Bronchial epithelial cell (primary cell): Measurements from ENCODE around the gene TMSB10. TPM values are rescaled to one million over a fixed set of nuclear protein-coding genes. Genes with fewer than 3 reads are reported as not detected.
"Not testable (repeated sequence)": the region's sequence is repeated elsewhere in the genome, so short reads cannot be mapped to it uniquely, and the experiment has no call there.

Experiments used
- DNase-seq: peaks from one replicate; pipeline ENCODE4 v3.0.0-alpha.2; 2010; ENCODE audit warnings: low read depth
- FAIRE-seq: peaks from 2 replicates; lab custom pipeline; 2011; peaks lifted over from hg19 to GRCh38; lab: Jason Lieb, UNC
- H3K27me3 ChIP-seq: 2 replicates; pipeline ENCODE4 v1.5.1; 2011; ENCODE audit warnings: low read length; ENCODE audit not compliant: control insufficient read depth, insufficient read depth
- H3K36me3 ChIP-seq: 2 replicates; pipeline ENCODE4 v1.5.1; 2011; ENCODE audit warnings: low read length; ENCODE audit not compliant: control insufficient read depth, insufficient read depth
- H3K4me3 ChIP-seq: 2 replicates; pipeline ENCODE4 v1.5.1; 2011; ENCODE audit warnings: mild to moderate bottlenecking, low read depth, low read length, control low read depth
- CTCF ChIP-seq: IDR thresholded peaks from 2 replicates; pipeline ENCODE4 v1.5.1; 2011; ENCODE audit warnings: mild to moderate bottlenecking, moderate library complexity, low read length, control low read depth, inconsistent platforms; ENCODE audit not compliant: insufficient read depth, severe bottlenecking
- total RNA-seq: library from RNA; depleted of rRNA; stranded (reverse); fragments of >200 nt; gene quantifications from 2 replicates; pipeline ENCODE4 v1.2.1, GENCODE V29; 2014

Gene TMSB10
- total RNA-seq, 1 donor from 2014 or later: 8,033 TPM

GRCh38 chr2:84870306-84870705 is 35.1 kb upstream of the TMSB10 start:
- no peak overlapping the region for H3K4me3 ChIP-seq
- H3K36me3 ChIP-seq: no peaks in the 10 kb centered on the region
- TF ChIP-seq CTCF: no peak
- no peaks in the 10 kb centered on the region for H3K27me3 ChIP-seq
- no peak for FAIRE-seq
- no peak for DNase-seq

GRCh38 chr2:84872691-84873090 is 32.8 kb upstream of the TMSB10 start:
- not testable (repeated sequence) for H3K36me3 ChIP-seq, H3K27me3 ChIP-seq, H3K4me3 ChIP-seq, FAIRE-seq, DNase-seq

DNA sequence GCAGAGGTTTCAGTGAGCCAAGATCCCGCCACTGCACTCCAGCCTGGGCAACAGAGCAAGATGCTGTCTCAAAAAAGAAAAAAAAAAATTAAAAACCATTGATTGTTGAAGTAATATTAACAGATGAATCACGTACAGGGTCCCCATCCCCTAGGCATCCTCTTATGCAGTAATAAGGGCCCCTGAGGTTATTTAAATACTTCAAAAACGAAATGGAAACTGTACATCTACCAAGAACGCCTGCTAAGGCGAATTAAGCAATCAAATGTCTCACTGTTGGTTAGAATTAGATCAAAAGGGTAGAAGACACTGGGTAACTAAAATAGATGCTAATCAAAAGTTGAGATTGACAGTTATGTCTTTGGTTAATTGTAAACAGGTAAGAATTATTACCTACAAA is 32.1 kb upstream of the TMSB10 start:
- FAIRE-seq: no peak
- H3K36me3 ChIP-seq: no peaks in the 10 kb centered on the region
- no peak for DNase-seq
- H3K27me3 ChIP-seq: no peaks in the 10 kb centered on the region
- no peak overlapping the region for H3K4me3 ChIP-seq
- TF ChIP-seq CTCF: no peak

- H3K4me3 ChIP-seq: no peak overlapping the region
- no peak for TF ChIP-seq CTCF
- H3K36me3 ChIP-seq: no peaks in the 10 kb centered on the region
- peaks cover 5% of the 10 kb centered on the region for H3K27me3 ChIP-seq
- FAIRE-seq (no peak), DNase-seq (no peak)
Observed at GRCh38 chr2:84874381-84875212, 30.9 kb upstream of the TMSB10 start.

DNA sequence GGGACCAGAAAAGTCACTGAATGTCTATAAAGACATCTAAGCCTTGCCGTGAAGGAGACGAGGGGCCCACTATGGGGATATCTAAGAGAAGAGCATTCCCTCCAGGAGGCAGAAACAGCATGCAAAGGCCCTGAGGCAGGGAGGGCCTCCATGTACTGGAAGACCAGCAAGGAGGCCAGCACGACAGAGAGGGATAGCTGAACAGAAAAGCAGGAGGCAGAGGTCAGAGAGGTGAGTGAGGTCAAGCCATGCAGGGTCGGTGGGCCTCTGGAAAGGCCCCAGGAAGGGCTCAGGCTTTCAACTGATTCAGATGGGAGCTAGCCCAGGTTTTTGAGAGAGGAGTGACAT is 30.3 kb upstream of the TMSB10 start:
- Histone ChIP-seq H3K4me3 (no peak overlapping the region), H3K27me3 (peaks cover 9% of the 10 kb centered on the region), H3K36me3 (no peaks in the 10 kb centered on the region)
- FAIRE-seq: no peak
- TF ChIP-seq CTCF: no peak
- no peak for DNase-seq

GRCh38 chr2:84875619-84876018 is 29.8 kb upstream of the TMSB10 start:
- H3K4me3 ChIP-seq, DNase-seq: not testable (repeated sequence)
- peaks cover 14% of the 10 kb centered on the region for H3K27me3 ChIP-seq

GRCh38 chr2:84876369-84876768 is 29.1 kb upstream of the TMSB10 start:
- FAIRE-seq (no peak), DNase-seq (no peak)
- TF ChIP-seq CTCF: no peak
- Histone ChIP-seq H3K36me3 (no peaks in the 10 kb centered on the region), H3K27me3 (peaks cover 15% of the 10 kb centered on the region), H3K4me3 (no peak overlapping the region)

More at GRCh38 chr2:84875619-84876018, 29.8 kb upstream of the TMSB10 start:
- not testable (repeated sequence) for H3K36me3 ChIP-seq, FAIRE-seq
